GOT3 (cell line): ENCODE results near the gene SPRR2F.
"Not testable (repeated sequence)": the region's sequence is repeated elsewhere in the genome, so short reads cannot be mapped to it uniquely, and the experiment has no call there.

ENCODE experiments used
- DNase-seq: peaks from one replicate; lab custom pipeline; 2025; ENCODE audit warnings: mixed read lengths; lab: John Stamatoyannopoulos, UW

SPRR2F gene

GRCh38 chr1:153113416-153113815 lies at the start of gene SPRR2F:
Gene SPRR2F, minus strand, starts transcription at chr1:153113516. Its CDS starts 783 bp downstream, at chr1:153112733.
- no peak for DNase-seq

GRCh38 chr1:153155541-153155940 lies 42.2 kb upstream of the SPRR2F start:
- DNase-seq = no peak

- no peak for DNase-seq
Observed at GRCh38 chr1:153152481-153152880, 39.2 kb upstream of the SPRR2F start.

GRCh38 chr1:153150846-153151245 lies 37.5 kb upstream of the SPRR2F start, which contains the start of gene SPRR2G:
Gene SPRR2G, minus strand, starts transcription at chr1:153150890. Its CDS starts 780 bp downstream, at chr1:153150110.
- no peak for DNase-seq

GRCh38 chr1:153141377-153141776 lies 28.1 kb upstream of the SPRR2F start:
- DNase-seq = no peak

- no peak for DNase-seq
Observed at GRCh38 chr1:153140484-153140883, 27.2 kb upstream of the SPRR2F start.

- DNase-seq = no peak
Observed at GRCh38 chr1:153133743-153134142, 20.4 kb upstream of the SPRR2F start.

- DNase-seq = no peak
Observed at GRCh38 chr1:153133267-153133666, 20.0 kb upstream of the SPRR2F start.

- not testable (repeated sequence) for DNase-seq
Observed at GRCh38 chr1:153128688-153129087, 15.4 kb upstream of the SPRR2F start.

- no peak for DNase-seq
Observed at GRCh38 chr1:153127296-153127695, 14.0 kb upstream of the SPRR2F start.

GRCh38 chr1:153125536-153125935 lies 12.2 kb upstream of the SPRR2F start:
- no peak for DNase-seq

GRCh38 chr1:153123793-153124192 lies 10.5 kb upstream of the SPRR2F start:
- DNase-seq = not testable (repeated sequence)

- no peak for DNase-seq
Observed at GRCh38 chr1:153122831-153123421, 9.6 kb upstream of the SPRR2F start.

GRCh38 chr1:153120945-153121344 lies 7.6 kb upstream of the SPRR2F start:
- DNase-seq = no peak

- DNase-seq = no peak
Observed at GRCh38 chr1:153119491-153119971, 6.2 kb upstream of the SPRR2F start.

- not testable (repeated sequence) for DNase-seq
Observed at GRCh38 chr1:153115264-153115663, 1.9 kb upstream of the SPRR2F start.

GRCh38 chr1:153112454-153112853 lies 862 bp downstream of the SPRR2F start:
- not testable (repeated sequence) for DNase-seq

GRCh38 chr1:153100245-153100644 lies 13.1 kb downstream of the SPRR2F start:
- no peak for DNase-seq

- DNase-seq = no peak
Observed at GRCh38 chr1:153099461-153100045, 13.8 kb downstream of the SPRR2F start.

- no peak for DNase-seq
Observed at GRCh38 chr1:153095764-153096163, 17.6 kb downstream of the SPRR2F start.

- DNase-seq = no peak
Observed at GRCh38 chr1:153094426-153094825, 18.9 kb downstream of the SPRR2F start, which contains the start of gene SPRR2E. Gene SPRR2E, minus strand, starts transcription at chr1:153094526. Its CDS starts 775 bp downstream, at chr1:153093751.

GRCh38 chr1:153087652-153088051 lies 25.7 kb downstream of the SPRR2F start:
- DNase-seq = no peak

- no peak for DNase-seq
Observed at GRCh38 chr1:153081736-153082135, 31.6 kb downstream of the SPRR2F start.
